Endodermal cell (in vitro differentiated cells): ENCODE measurements around the gene GPR39. TPM values are rescaled to one million over a fixed set of nuclear protein-coding genes. Genes with fewer than 3 reads are reported as not detected.

Source experiments
- DNase-seq: peaks from one replicate; pipeline ENCODE4 v3.0.0-alpha.2; 2017
- H3K27ac ChIP-seq: 2 replicates; pipeline ENCODE4 v1.5.1; 2013; ENCODE audit warnings: mild to moderate bottlenecking, low read depth, low read length, moderate library complexity
- H3K27me3 ChIP-seq: 2 replicates; pipeline ENCODE4 v1.6.1; 2013; ENCODE audit warnings: mild to moderate bottlenecking, low read length, moderate library complexity; ENCODE audit not compliant: insufficient read depth, control insufficient read depth, poor library complexity, severe bottlenecking
- H3K36me3 ChIP-seq: 2 replicates; pipeline ENCODE4 v1.7.0; 2013; ENCODE audit warnings: mild to moderate bottlenecking, low read length, moderate library complexity; ENCODE audit not compliant: control insufficient read depth, insufficient read depth
- H3K4me1 ChIP-seq: one replicate; pipeline ENCODE4 v1.7.0; 2013; ENCODE audit warnings: low read length; ENCODE audit not compliant: control insufficient read depth, insufficient read depth
- H3K4me3 ChIP-seq: 2 replicates; pipeline ENCODE4 v1.5.1; 2013; ENCODE audit warnings: mild to moderate bottlenecking, low read length, moderate library complexity
- H3K9ac ChIP-seq: 2 replicates; pipeline ENCODE4 v1.6.1; 2013; ENCODE audit warnings: mild to moderate bottlenecking, low read length, moderate library complexity; ENCODE audit not compliant: poor library complexity, severe bottlenecking; ENCODE audit errors: extremely low read depth
- H3K9me3 ChIP-seq: 2 replicates; pipeline ENCODE4 v1.6.1; 2013; ENCODE audit warnings: mild to moderate bottlenecking, low read length, moderate library complexity; ENCODE audit not compliant: control insufficient read depth
- H3K27ac Mint-ChIP-seq: 2 replicates; pipeline ENCODE4 v1.8.0; 2020; ENCODE audit warnings: mixed read lengths
- H3K27me3 Mint-ChIP-seq: 2 replicates; pipeline ENCODE4 v1.8.0; 2021; ENCODE audit warnings: mild to moderate bottlenecking, mixed read lengths; ENCODE audit not compliant: insufficient read depth
- H3K36me3 Mint-ChIP-seq: 2 replicates; pipeline ENCODE4 v1.8.0; 2020; ENCODE audit warnings: low read depth, mixed read lengths
- H3K4me1 Mint-ChIP-seq: 2 replicates; pipeline ENCODE4 v1.8.0; 2020; ENCODE audit warnings: mixed read lengths
- H3K4me3 Mint-ChIP-seq: 2 replicates; pipeline ENCODE4 v1.8.0; 2020; ENCODE audit warnings: mild to moderate bottlenecking, moderate library complexity, mixed read lengths
- H3K9me3 Mint-ChIP-seq: 2 replicates; pipeline ENCODE4 v1.8.0; 2020; ENCODE audit warnings: mild to moderate bottlenecking, mixed read lengths
- CTCF ChIP-seq: fragments of 200-600 bp; sonication (generic); conservative IDR thresholded peaks from 2 replicates; pipeline ENCODE4 v1.5.0; 2021; ENCODE audit warnings: antibody characterized with exemption, mild to moderate bottlenecking
- WGBS, 2 experiments: methylation state at CpG; one replicate each; pipeline versions ENCODE4 v1.1.5 to v1.1.7; 2013; ENCODE audit warnings: missing lambda C conversion rate in 2 of 2, mixed read lengths in 1 of 2; ENCODE audit not compliant: insufficient coverage in 1 of 2, insufficient read length in 1 of 2; 5-methylcytosine and 5-hydroxymethylcytosine counted together
- total RNA-seq, 2 donors: library from RNA; stranded (reverse); fragmentation: NEBNext Ultra II Directional in 1 of 2; extraction: Animal tissue kit (Norgen Biotek cat#: 25700) in 1 of 2; gene quantifications; 2 replicates in 1 of 2; 3 replicates in 1 of 2; pipeline ENCODE4 v1.2.1, GENCODE V29; 2021

The GPR39 gene
- total RNA-seq, 2 donors from 2014 or later, result 9.4 to 14.6 TPM

DNA sequence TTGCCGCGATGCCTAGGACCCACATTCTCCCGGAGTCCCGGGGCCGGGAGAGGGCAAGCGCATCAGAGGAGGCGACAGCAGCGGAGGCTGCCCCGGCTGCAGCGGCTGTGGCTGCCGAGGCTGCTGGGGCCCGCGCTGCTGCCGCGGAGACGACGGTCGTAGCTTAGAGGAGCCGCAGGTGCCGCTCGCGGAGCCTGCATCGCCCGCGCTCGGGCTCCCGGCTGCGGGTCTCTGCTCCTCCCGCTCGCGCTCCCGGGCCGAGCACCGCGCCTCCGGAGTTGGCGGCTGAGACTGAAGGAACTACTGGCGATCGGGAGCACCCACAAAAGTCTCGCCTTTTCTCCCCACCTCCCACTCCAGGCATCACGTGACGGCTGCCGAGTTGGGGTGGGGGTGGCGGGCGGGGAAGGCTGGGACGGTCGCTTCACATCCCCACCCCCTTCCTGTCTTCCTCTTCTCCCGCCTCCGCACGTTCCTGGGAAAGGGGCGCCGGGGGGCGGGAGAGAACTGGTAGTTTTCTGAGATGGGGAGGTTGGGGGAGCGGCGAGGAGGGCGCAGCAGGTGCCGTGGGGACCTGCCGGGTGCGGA, 253.4 kb downstream of the GPR39 start, which contains the start of gene LYPD1:
LYPD1 (minus strand) TSS at position 298 of the 588 bp plus-strand sequence; CDS start at position 25, 273 bp downstream.
- H3K4me3 ChIP-seq, result peak within 1 kb of the TSS; percentile 89
- Mint-ChIP-seq H3K27ac (no peak within 1 kb of the TSS), H3K4me3 (peak within 1 kb of the TSS; percentile 59), H3K4me1 (peaks cover 8% of the 10 kb centered on the region), H3K9me3 (no peaks in the 10 kb centered on the region), H3K27me3 (peaks cover 78% of the 10 kb centered on the region), H3K36me3 (no peaks in the 10 kb centered on the region)
- no peaks in the 10 kb centered on the region for H3K9me3 ChIP-seq
- H3K27me3 ChIP-seq, result peaks cover 31% of the 10 kb centered on the region
- H3K4me1 ChIP-seq, result no peaks in the 10 kb centered on the region
- peak; percentile 2 for TF ChIP-seq CTCF
- 0% methylated on average over 11 to 52 of the region's 59 CpGs for WGBS, 2 experiments
- peaks cover 9% of the 10 kb centered on the region for H3K36me3 ChIP-seq
- no peak for DNase-seq
- peak within 1 kb of the TSS; percentile 56 for H3K27ac ChIP-seq
- H3K9ac ChIP-seq, result no peak within 1 kb of the TSS

- TF ChIP-seq CTCF, result no peak
- Histone ChIP-seq H3K27me3 (peaks cover 31% of the 10 kb centered on the region), H3K9me3 (no peaks in the 10 kb centered on the region), H3K9ac (no peak overlapping the region), H3K4me3 (peak overlapping the region; percentile 89), H3K36me3 (peaks cover 9% of the 10 kb centered on the region), H3K27ac (peak overlapping the region; percentile 56), H3K4me1 (no peaks in the 10 kb centered on the region)
- peak; percentile 77 for DNase-seq
- Mint-ChIP-seq H3K4me3 (peak overlapping the region; percentile 59), H3K27me3 (peaks cover 78% of the 10 kb centered on the region), H3K9me3 (no peaks in the 10 kb centered on the region), H3K27ac (no peak overlapping the region), H3K36me3 (no peaks in the 10 kb centered on the region), H3K4me1 (peaks cover 8% of the 10 kb centered on the region)
- 0% methylated on average over 6 to 44 of the region's 44 CpGs for WGBS, 2 experiments
Observed at GRCh38 chr2:132670496-132671150, 254.0 kb downstream of the GPR39 start.

DNA sequence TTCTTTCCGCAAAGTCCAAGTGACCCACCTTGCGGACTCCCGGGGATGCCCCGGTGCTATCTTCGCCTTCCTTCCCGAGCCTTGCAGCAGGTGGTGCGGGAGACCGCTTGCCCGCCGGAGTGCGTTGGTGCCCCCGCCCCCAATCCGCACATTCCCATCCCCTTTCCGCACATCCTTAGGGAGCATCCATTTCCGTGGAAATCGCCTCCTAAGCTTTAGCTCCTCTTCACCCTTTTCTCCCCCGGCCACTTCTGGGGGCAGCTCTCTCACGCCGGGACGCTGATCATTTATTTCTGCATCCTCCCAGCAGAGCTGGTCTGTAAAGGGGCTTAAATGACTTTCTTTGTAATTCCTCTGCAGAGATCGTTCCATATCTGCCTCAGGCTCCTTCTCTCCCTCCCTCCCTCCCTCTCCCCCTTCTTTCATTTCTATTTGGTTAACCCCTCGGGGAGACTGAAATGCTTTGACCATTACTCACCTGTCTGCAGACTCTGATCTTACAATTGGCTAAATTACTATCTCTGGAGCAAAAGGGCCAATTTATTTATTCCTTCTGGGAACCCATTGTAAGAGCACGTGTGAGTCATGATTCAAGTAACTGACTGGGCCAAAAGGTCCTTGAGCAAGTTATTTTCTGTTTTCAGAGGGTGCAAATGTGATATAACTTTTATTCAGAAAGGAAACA, 254.7 kb downstream of the GPR39 start:
- Mint-ChIP-seq H3K27ac (no peak overlapping the region), H3K4me3 (peak overlapping the region; percentile 59), H3K9me3 (no peaks in the 10 kb centered on the region), H3K4me1 (peaks cover 8% of the 10 kb centered on the region), H3K36me3 (no peaks in the 10 kb centered on the region), H3K27me3 (peaks cover 74% of the 10 kb centered on the region)
- H3K27me3 ChIP-seq, result peaks cover 30% of the 10 kb centered on the region
- no peak overlapping the region for H3K9ac ChIP-seq
- H3K27ac ChIP-seq, result peak overlapping the region; percentile 56
- peak; percentile 83 for DNase-seq
- peak overlapping the region; percentile 89 for H3K4me3 ChIP-seq
- 1% methylated on average over 12 to 23 of the region's 23 CpGs for WGBS, 2 experiments
- no peaks in the 10 kb centered on the region for H3K4me1 ChIP-seq
- TF ChIP-seq CTCF, result peak; percentile 34
- peaks cover 3% of the 10 kb centered on the region for H3K36me3 ChIP-seq
- H3K9me3 ChIP-seq, result no peaks in the 10 kb centered on the region
